GM12878 (cell line): ENCODE measurements around the gene MCF2L2. TPM values are rescaled to one million over a fixed set of nuclear protein-coding genes. Genes with fewer than 3 reads are reported as not detected.
A peak's percentile ranks its signal among the peaks of the same experiment; 100 is the strongest.

Experiments used
- ATAC-seq: fragments of 200-7000 bp; cut with Tn5 transposase; 3 replicates; pipeline ENCODE4 v1.9.1; 2020; ENCODE audit warnings: mild to moderate bottlenecking, moderate library complexity
- BruUV-seq: library from RNA; stranded (reverse); fragments of 400-500 nt; replicated peaks from 2 replicates; lab custom pipeline; 2021; lab: Mats Ljungman, UMichigan
- CTCF ChIA-PET: fragments of 300-600 bp; sonication (Branson Sonifier 250); formaldehyde crosslinking; extraction: SDS; loops from one replicate; lab custom pipeline; 2021; ENCODE audit warnings: inconsistent platforms; lab: Yijun Ruan, JAX
- POLR2A ChIA-PET: fragments of 350-600 bp; formaldehyde crosslinking; extraction: SDS; loops from one replicate; lab custom pipeline; 2021; ENCODE audit warnings: inconsistent platforms; lab: Charles Lee
- RAD21 ChIA-PET: fragments of 300-600 bp; sonication (Branson Sonifier 250); formaldehyde crosslinking; loops from one replicate; lab custom pipeline; 2023; ENCODE audit warnings: antibody characterized with exemption; ENCODE audit not compliant: unreplicated experiment; lab: Charles Lee
- SMC1A ChIA-PET: fragments of 300-600 bp; sonication (Branson Sonifier 250); formaldehyde crosslinking; loops from one replicate; lab custom pipeline; 2023; ENCODE audit not compliant: unreplicated experiment, uncharacterized antibody; lab: Charles Lee
- DNase-seq: peaks from one replicate; pipeline ENCODE4 v3.0.0-alpha.2; 2011; ENCODE audit warnings: low read depth, low spot score
- FAIRE-seq: peaks from 3 replicates; lab custom pipeline; 2011; peaks lifted over from hg19 to GRCh38; lab: Jason Lieb, UNC
- H2AFZ ChIP-seq: 2 replicates; pipeline ENCODE4 v1.6.0; 2011; ENCODE audit warnings: low read depth, low read length, control low read depth; ENCODE audit not compliant: control insufficient read depth
- H3K27ac ChIP-seq: 2 replicates; pipeline ENCODE4 v1.5.1; 2011; ENCODE audit warnings: control low read depth; ENCODE audit not compliant: control insufficient read depth, insufficient read depth
- H3K27me3 ChIP-seq, 2 experiments: replicated peaks in 1 of 2; 2 replicates each; pipeline versions ENCODE4 v1.6.0 to v1.6.1; 2011; ENCODE audit warnings: low read length in 1 of 2; ENCODE audit not compliant: control insufficient read depth in 2 of 2, insufficient read depth in 2 of 2
- H3K36me3 ChIP-seq, 2 experiments: 2 replicates each; pipeline ENCODE4 v1.5.1; 2011; ENCODE audit warnings: low read length in 1 of 2; ENCODE audit not compliant: control insufficient read depth in 2 of 2, insufficient read depth in 2 of 2
- H3K4me1 ChIP-seq: 2 replicates; pipeline ENCODE4 v1.6.1; 2011; ENCODE audit warnings: mild to moderate bottlenecking, low read length, moderate library complexity, mixed read lengths; ENCODE audit not compliant: control insufficient read depth, insufficient read depth
- H3K4me2 ChIP-seq: 2 replicates; pipeline ENCODE4 v1.6.0; 2011; ENCODE audit warnings: control low read depth; ENCODE audit not compliant: control insufficient read depth, insufficient read depth
- H3K4me3 ChIP-seq: fragments of 200-600 bp; sonication (generic); 2 replicates; pipeline ENCODE4 v1.5.1; 2016
- H3K79me2 ChIP-seq: 2 replicates; pipeline ENCODE4 v1.6.0; 2011; ENCODE audit warnings: low read length; ENCODE audit not compliant: control insufficient read depth, insufficient read depth
- H3K9ac ChIP-seq: 2 replicates; pipeline ENCODE4 v1.8.0; 2011; ENCODE audit warnings: low read length, control low read depth, mixed read lengths; ENCODE audit not compliant: control insufficient read depth, insufficient read depth
- H3K9me3 ChIP-seq: replicated peaks from 3 replicates; pipeline ENCODE4 v1.5.1; 2011; ENCODE audit warnings: mild to moderate bottlenecking, low read length; ENCODE audit not compliant: control insufficient read depth, insufficient read depth
- H4K20me1 ChIP-seq: 2 replicates; pipeline ENCODE4 v1.6.0; 2011; ENCODE audit not compliant: control insufficient read depth, insufficient read depth
- CEBPZ ChIP-seq: fragments of 150-350 bp; IDR thresholded peaks from 2 replicates; pipeline ENCODE4 v1.6.1; 2016; ENCODE audit warnings: low read depth, low read length
- CHD4 ChIP-seq: fragments of 200-600 bp; sonication (generic); IDR thresholded peaks from 2 replicates; pipeline ENCODE4 v1.6.1; 2016; ENCODE audit warnings: mild to moderate bottlenecking
- KAT2A ChIP-seq: conservative IDR thresholded peaks from 2 replicates; pipeline ENCODE4 v1.6.1; 2011; ENCODE audit warnings: low read depth, low read length; ENCODE audit not compliant: control insufficient read depth
- MXI1 ChIP-seq: fragments of 150-350 bp; IDR thresholded peaks from 2 replicates; pipeline ENCODE4 v1.6.1; 2011; ENCODE audit warnings: low read depth, mild to moderate bottlenecking, inconsistent platforms, low read length, improper control_type of control experiment
- POLR2A ChIP-seq: IDR thresholded peaks from 2 replicates; pipeline ENCODE4 v1.6.1; 2011; ENCODE audit warnings: low read depth, mild to moderate bottlenecking, low read length
- RBBP5 ChIP-seq: fragments of 200-600 bp; sonication (generic); conservative IDR thresholded peaks from 2 replicates; pipeline ENCODE4 v1.6.1; 2016
- RCOR1 ChIP-seq: conservative IDR thresholded peaks from 2 replicates; pipeline ENCODE4 v1.6.1; 2012; ENCODE audit warnings: low read depth, low read length, improper control_type of control experiment
- RUNX3 ChIP-seq: IDR thresholded peaks from 2 replicates; pipeline ENCODE4 v1.6.1; 2012; ENCODE audit warnings: low read length, inconsistent platforms
- SKIL ChIP-seq: fragments of 450-650 bp; IDR thresholded peaks from 2 replicates; pipeline ENCODE4 v1.6.1; 2017; ENCODE audit warnings: mild to moderate bottlenecking, low read depth, inconsistent platforms; ENCODE audit not compliant: poor library complexity, severe bottlenecking
- TCF12 ChIP-seq: IDR thresholded peaks from 2 replicates; pipeline ENCODE4 v1.6.1; 2011; ENCODE audit warnings: low read depth, mild to moderate bottlenecking, low read length
- WGBS: methylation state at CpG from one replicate; pipeline ENCODE4 v1.1.6; 2016; ENCODE audit warnings: low lambda C conversion rate; ENCODE audit not compliant: insufficient replicate concordance, insufficient coverage; ENCODE audit errors: missing lambda C conversion rate; 5-methylcytosine and 5-hydroxymethylcytosine counted together
- in situ Hi-C: fragments of 300-500 bp; cut with MboI; formaldehyde crosslinking; loops from 9 replicates; pipeline ENCODE4 v1.14.3; 2018; ENCODE audit warnings: mixed read lengths
- intact Hi-C: fragments of 100-400 bp; cut with micrococcal nuclease; formaldehyde crosslinking; loops from one replicate; pipeline ENCODE4 v1.14.2; 2022; ENCODE audit not compliant: unreplicated experiment
- polyA plus RNA-seq, 11 experiments: library from polyadenylated mRNA; depleted of rRNA in 4 of 11; unstranded in 6 of 11; stranded (reverse) in 5 of 11; fragments of >200 nt; fragmentation: Nextera tagmentation in 4 of 11; fragmentation: Illumina TruSeq in 1 of 11; extraction: Ambion mirVana in 4 of 11; extraction: Trizol in 1 of 11; gene quantifications; 1 replicate in 1 of 11; 2 replicates in 10 of 11; pipeline versions ENCODE4 v1.2.1 to v1.2.3, GENCODE V29; 2011 to 2016; ENCODE audit warnings: inconsistent platforms in 2 of 11, missing spikeins in 2 of 11, low read depth in 1 of 11
- total RNA-seq, 4 experiments: library from RNA; depleted of rRNA in 3 of 4; stranded (reverse); fragments of >200 nt in 3 of 4; fragmentation: Illumina TruSeq in 1 of 4; extraction: Trizol in 1 of 4; gene quantifications; 2 replicates each; pipeline versions ENCODE4 v1.2.1 to v1.2.3, GENCODE V29; 2013 to 2021

Gene MCF2L2
- total and polyA plus RNA-seq, 10 of the 15 experiments (the other 5 are each of a cell fraction or from before 2014, with no cell fraction given), result 0.37 to 2.8 (median 1.4) TPM

- no peak overlapping the region for H3K9ac ChIP-seq
- peak; percentile 50 for ATAC-seq
- no peak overlapping the region for H3K4me3 ChIP-seq
- H3K36me3 ChIP-seq, result no peaks in the 10 kb centered on the region
- ChIA-PET RAD21 (interaction anchor here (1.0 to 1.4 kb wide), 4 partner anchors 90 to 253 kb away, joined by 4 read pairs; no protein-coding TSS in a partner anchor), CTCF (interaction anchor here (2.0 to 4.6 kb wide), 2 partner anchors 191 to 253 kb away, joined by 6 to 22 read pairs; no protein-coding TSS in a partner anchor), POLR2A (no interaction called here), SMC1A (interaction anchor here (0.8 to 4.5 kb wide), 6 partner anchors 42 to 208 kb away, joined by 3 to 24 read pairs (median 4); no protein-coding TSS in a partner anchor)
- no TSS peak for BruUV-seq
- WGBS, result 32% methylated on average over 6 of the region's 6 CpGs
- no peak overlapping the region for H3K27ac ChIP-seq
- no peaks in the 10 kb centered on the region for H4K20me1 ChIP-seq
- peaks cover 3% of the 10 kb centered on the region; the same call in 1 of the 2 replicates for H3K4me1 ChIP-seq
- no peak overlapping the region for H2AFZ ChIP-seq
- in situ Hi-C loops, result no loop called here
- no peaks in the 10 kb centered on the region for H3K9me3 ChIP-seq
- H3K4me2 ChIP-seq, result no peak overlapping the region
- TF ChIP-seq RCOR1 (no peak), RUNX3 (peak; percentile 75), TCF12 (no peak), RBBP5 (no peak), CHD4 (no peak)
- no peaks in the 10 kb centered on the region for H3K79me2 ChIP-seq
- DNase-seq, result no peak
- H3K27me3 ChIP-seq, result no peaks in the 10 kb centered on the region
- intact Hi-C loops, result loop anchor here (5.0 kb wide), 1 partner anchor 88 kb away; no protein-coding TSS in a partner anchor
- no peak for FAIRE-seq
Observed at GRCh38 chr3:183375337-183375736, 53.1 kb downstream of the MCF2L2 start.

GRCh38 chr3:183372911-183373310, 55.5 kb downstream of the MCF2L2 start:
- CTCF ChIA-PET, result interaction anchor here (1.5 to 4.6 kb wide), 3 partner anchors 10 to 659 kb away, joined by 4 to 22 read pairs (median 19); no protein-coding TSS in a partner anchor
- no TSS peak for BruUV-seq
- no peaks in the 10 kb centered on the region for H3K9me3 ChIP-seq
- FAIRE-seq (no peak), ATAC-seq (no peak), DNase-seq (no peak)
- H3K4me1 ChIP-seq, result peaks cover 3% of the 10 kb centered on the region; the same call in 1 of the 2 replicates
- no peaks in the 10 kb centered on the region for H4K20me1 ChIP-seq
- H3K4me3 ChIP-seq, result no peak overlapping the region
- H3K27ac ChIP-seq, result no peak overlapping the region
- SMC1A ChIA-PET, result interaction anchor here (0.6 to 4.5 kb wide), 6 partner anchors 8 to 250 kb away, joined by 3 to 24 read pairs (median 4); no protein-coding TSS in a partner anchor
- WGBS, result 59% methylated on average over 3 of the region's 3 CpGs
- no peaks in the 10 kb centered on the region for H3K36me3 ChIP-seq
- no peak overlapping the region for H3K4me2 ChIP-seq
- POLR2A ChIA-PET, result no interaction called here
- no peak overlapping the region for H3K9ac ChIP-seq
- RAD21 ChIA-PET, result no interaction called here
- no peak overlapping the region for H2AFZ ChIP-seq
- in situ Hi-C loops, result no loop called here
- H3K79me2 ChIP-seq, result no peaks in the 10 kb centered on the region
- intact Hi-C loops, result no loop called here
- H3K27me3 ChIP-seq, result no peaks in the 10 kb centered on the region
- TF ChIP-seq MXI1 (no peak), CEBPZ (no peak), KAT2A (no peak), POLR2A (no peak), SKIL (no peak)
